ENCODE results near the gene PRIM2. TPM values are rescaled to one million over a fixed set of nuclear protein-coding genes. Genes with fewer than 3 reads are reported as not detected.

PRIM2 gene
- total and polyA plus RNA-seq, 9 of the 15 experiments (the other 6 are each of a cell fraction or from before 2014, with no cell fraction given): 19.8 to 57.5 (median 33.4) TPM

DNA sequence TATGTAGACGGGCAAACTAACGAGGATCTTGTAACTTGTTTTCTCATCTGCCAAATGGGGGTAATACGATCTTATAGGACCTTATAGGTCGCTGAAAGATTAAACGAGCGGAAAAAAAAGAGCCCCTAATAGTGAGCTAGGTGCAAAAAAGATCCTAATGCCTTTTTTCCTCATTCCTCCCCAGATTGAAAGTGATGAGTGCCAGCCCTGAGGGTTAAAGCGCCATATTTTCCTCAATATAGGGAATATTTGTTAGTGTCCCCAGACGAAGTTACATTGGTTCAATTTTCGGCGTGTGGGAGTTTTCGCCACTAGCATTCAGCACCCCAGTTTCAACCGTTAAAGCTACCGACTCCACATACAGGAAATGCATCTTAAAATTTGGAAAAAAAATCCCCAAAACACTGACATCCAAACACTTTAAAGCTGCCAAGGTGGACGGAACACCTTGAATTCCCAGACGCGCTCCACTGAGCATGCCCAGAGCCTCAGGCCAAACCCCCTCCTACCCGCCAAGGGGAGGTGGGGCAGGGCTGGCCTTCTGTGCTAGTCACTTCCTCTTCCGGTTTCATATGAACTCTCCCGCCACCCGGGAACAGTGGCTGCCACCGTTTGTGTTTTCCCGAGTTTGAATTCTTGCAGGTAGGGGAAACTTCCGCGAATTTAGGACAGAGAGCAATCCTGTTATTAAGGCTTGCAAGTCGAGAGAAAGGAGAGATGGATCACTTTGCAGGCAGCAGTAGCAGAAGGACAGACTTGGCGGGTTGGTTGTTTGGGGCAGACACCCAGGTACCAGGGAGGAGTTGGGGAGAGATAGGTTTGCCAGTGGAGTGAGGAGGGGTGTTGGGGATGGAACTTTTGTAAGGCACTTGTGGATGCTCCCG lies at the start of gene PRIM2 (continued):
- TF ChIP-seq SMC3 (conservative IDR thresholded peaks at IDR 0.05; ENCODE audit: insufficient read depth, low read depth, low read length): no peak
- TF ChIP-seq NRF1 (conservative IDR thresholded peaks at IDR 0.05 in 1 of 2, IDR thresholded peaks at IDR 0.05 in 1 of 2): peak; percentile 95 to 96
- no peak for TF ChIP-seq ZNF583 (CRISPR knock-in tag; IDR thresholded peaks at IDR 0.05)
- no peak for TF ChIP-seq RBM39 (optimal IDR thresholded peaks at IDR 0.05; ENCODE audit: low read depth, low read length)
- TF ChIP-seq MBD2 (IDR thresholded peaks at IDR 0.05; ENCODE audit: borderline replicate concordance, low read depth): peak; percentile 42; the same call in 1 of the 2 replicates
- no peak for TF ChIP-seq HDGF (IDR thresholded peaks at IDR 0.05)
- TF ChIP-seq SRSF9 (IDR thresholded peaks at IDR 0.05; ENCODE audit: borderline replicate concordance, low read depth, low read length): no peak
- peak; percentile 31 to 67; a peak in 2 of 4 replicates for TF ChIP-seq MAZ (CRISPR knock-in tag; conservative IDR thresholded peaks at IDR 0.05 in 1 of 2, IDR thresholded peaks at IDR 0.05 in 1 of 2)
- no peak for TF ChIP-seq PTTG1 (tag; IDR thresholded peaks at IDR 0.05; ENCODE audit: low read depth)
- peak; percentile 71 for TF ChIP-seq RBFOX2 (IDR thresholded peaks at IDR 0.05; ENCODE audit: low read depth, low read length)
- peak; percentile 85 for TF ChIP-seq GABPB1 (CRISPR knock-in tag; IDR thresholded peaks at IDR 0.05)
- peak; percentile 81 for TF ChIP-seq NR2C1 (IDR thresholded peaks at IDR 0.05)
- TF ChIP-seq NR2C1 (tag; IDR thresholded peaks at IDR 0.05): peak; percentile 75
- peak; percentile 44; the same call in 1 of the 2 replicates for TF ChIP-seq TOE1 (IDR thresholded peaks at IDR 0.05; ENCODE audit: borderline replicate concordance)
- TF ChIP-seq TOE1 (CRISPR knock-in tag; IDR thresholded peaks at IDR 0.05; ENCODE audit: borderline replicate concordance, low read depth): no peak
- no peak for TF ChIP-seq SIX5 (IDR thresholded peaks at IDR 0.05; ENCODE audit: borderline replicate concordance in 1 of 2, insufficient read depth in 1 of 2, low read depth in 1 of 2, low read length in 2 of 2)
- 0 out of 2 replicates have a peak, but pooled peaks have one; percentile 45 for TF ChIP-seq SP1 (CRISPR knock-in tag; IDR thresholded peaks at IDR 0.05)
- TF ChIP-seq SP2 (IDR thresholded peaks at IDR 0.05; ENCODE audit: extremely low read depth, low read depth, low read length, poor library complexity, severe bottlenecking): no peak
- TF ChIP-seq ZNF121 (CRISPR knock-in tag; conservative IDR thresholded peaks at IDR 0.05): no peak
- TF ChIP-seq ZNF12 (CRISPR knock-in tag; IDR thresholded peaks at IDR 0.05): no peak
- TF ChIP-seq COPS2 (conservative IDR thresholded peaks at IDR 0.05): no peak
- 0 out of 4 replicates have a peak, but pooled peaks of 1 of the 2 experiments have one; percentile 40 for TF ChIP-seq TRIM24 (IDR thresholded peaks at IDR 0.05)
- peak in 1 of 2 experiments; percentile 93; a peak in 2 of 4 replicates for TF ChIP-seq HDAC1 (IDR thresholded peaks at IDR 0.05)
- peak; percentile 58; the same call in 1 of the 2 replicates for TF ChIP-seq NBN (IDR thresholded peaks at IDR 0.05; ENCODE audit: low read depth)
- TF ChIP-seq E2F3 (CRISPR knock-in tag; IDR thresholded peaks at IDR 0.05): peak; percentile 63; the same call in 1 of the 2 replicates
- TF ChIP-seq, protein P1, sequence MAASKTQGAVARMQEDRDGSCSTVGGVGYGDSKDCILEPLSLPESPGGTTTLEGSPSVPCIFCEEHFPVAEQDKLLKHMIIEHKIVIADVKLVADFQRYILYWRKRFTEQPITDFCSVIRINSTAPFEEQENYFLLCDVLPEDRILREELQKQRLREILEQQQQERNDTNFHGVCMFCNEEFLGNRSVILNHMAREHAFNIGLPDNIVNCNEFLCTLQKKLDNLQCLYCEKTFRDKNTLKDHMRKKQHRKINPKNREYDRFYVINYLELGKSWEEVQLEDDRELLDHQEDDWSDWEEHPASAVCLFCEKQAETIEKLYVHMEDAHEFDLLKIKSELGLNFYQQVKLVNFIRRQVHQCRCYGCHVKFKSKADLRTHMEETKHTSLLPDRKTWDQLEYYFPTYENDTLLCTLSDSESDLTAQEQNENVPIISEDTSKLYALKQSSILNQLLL (CRISPR knock-in tag; IDR thresholded peaks at IDR 0.05; ENCODE audit: borderline replicate concordance): no peak
- no peak for TF ChIP-seq DDX20 (tag; IDR thresholded peaks at IDR 0.05; ENCODE audit: low read depth)
- TF ChIP-seq, protein P2, sequence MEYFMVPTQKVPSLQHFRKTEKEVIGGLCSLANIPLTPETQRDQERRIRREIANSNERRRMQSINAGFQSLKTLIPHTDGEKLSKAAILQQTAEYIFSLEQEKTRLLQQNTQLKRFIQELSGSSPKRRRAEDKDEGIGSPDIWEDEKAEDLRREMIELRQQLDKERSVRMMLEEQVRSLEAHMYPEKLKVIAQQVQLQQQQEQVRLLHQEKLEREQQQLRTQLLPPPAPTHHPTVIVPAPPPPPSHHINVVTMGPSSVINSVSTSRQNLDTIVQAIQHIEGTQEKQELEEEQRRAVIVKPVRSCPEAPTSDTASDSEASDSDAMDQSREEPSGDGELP (CRISPR knock-in tag; IDR thresholded peaks at IDR 0.05; ENCODE audit: borderline replicate concordance): peak; percentile 43; the same call in 1 of the 2 replicates
